AG04450 (cell line): ENCODE data around the gene CCDC69. TPM values are rescaled to one million over a fixed set of nuclear protein-coding genes. Genes with fewer than 3 reads are reported as not detected.
"Not testable (repeated sequence)": the region's sequence is repeated elsewhere in the genome, so short reads cannot be mapped to it uniquely, and the experiment has no call there.

Experiments used
- CTCF ChIA-PET: fragments of 300-600, 350-600 bp; formaldehyde crosslinking; extraction: SDS; loops from one replicate; lab custom pipeline; 2022; ENCODE audit warnings: antibody characterized with exemption, inconsistent platforms; lab: Charles Lee
- POLR2A ChIA-PET: fragments of 350-600 bp; formaldehyde crosslinking; extraction: SDS; loops from one replicate; lab custom pipeline; 2021; ENCODE audit warnings: antibody characterized with exemption, inconsistent platforms; lab: Yijun Ruan, JAX
- DNase-seq: peaks from one replicate; pipeline ENCODE4 v3.0.0-alpha.2; 2011; ENCODE audit warnings: low read depth, low spot score
- H3K27ac ChIP-seq: one replicate; pipeline ENCODE4 v1.5.1; 2012; ENCODE audit warnings: low read depth, low read length, control low read depth
- H3K27me3 ChIP-seq: one replicate; pipeline ENCODE4 v1.6.0; 2012; ENCODE audit warnings: low read length; ENCODE audit not compliant: control insufficient read depth, insufficient read depth
- H3K4me3 ChIP-seq: 2 replicates; pipeline ENCODE4 v1.5.1; 2011; ENCODE audit warnings: mild to moderate bottlenecking, low read depth, low read length, control low read depth
- H3K9me3 ChIP-seq: 2 replicates; pipeline ENCODE4 v1.5.1; 2012; ENCODE audit warnings: low read length; ENCODE audit not compliant: control insufficient read depth, insufficient read depth
- CTCF ChIP-seq: IDR thresholded peaks from 2 replicates; pipeline ENCODE4 v1.5.1; 2011; ENCODE audit warnings: low read depth, low read length, control low read depth, inconsistent platforms
- polyA plus RNA-seq: library from polyadenylated mRNA; depleted of rRNA; stranded (reverse); fragments of >200 nt; gene quantifications from 2 replicates; pipeline ENCODE4 v1.2.3, GENCODE V29; 2011

The CCDC69 gene
- polyA plus RNA-seq, 1 experiment, result 1.9 TPM

GRCh38 chr5:151237685-151238084, 13.8 kb upstream of the CCDC69 start:
- Histone ChIP-seq H3K4me3 (no peak overlapping the region), H3K9me3 (no peaks in the 10 kb centered on the region), H3K27ac (no peak overlapping the region), H3K27me3 (peaks cover 17% of the 10 kb centered on the region)
- ChIA-PET POLR2A (interaction anchor here (0.5 kb wide), 1 partner anchor 15 kb away, joined by 6 read pairs; the partner anchor contains the start of gene GM2A), CTCF (interaction anchor here (1.5 to 2.5 kb wide), 7 partner anchors 8 to 286 kb away, joined by 4 to 21 read pairs (median 12); partner anchors contain the start of genes CCDC69 and GM2A)
- DNase-seq, result no peak
- no peak for TF ChIP-seq CTCF

GRCh38 chr5:151236888-151237287, 13.0 kb upstream of the CCDC69 start:
- ChIA-PET POLR2A (interaction anchor here (0.5 kb wide), 1 partner anchor 16 kb away, joined by 6 read pairs; the partner anchor contains the start of gene GM2A), CTCF (interaction anchor here (2.5 kb wide), 1 partner anchor 72 kb away, joined by 12 read pairs; no protein-coding TSS in a partner anchor)
- DNase-seq, result no peak
- Histone ChIP-seq H3K27ac (no peak overlapping the region), H3K9me3 (no peaks in the 10 kb centered on the region), H3K4me3 (no peak overlapping the region), H3K27me3 (peaks cover 19% of the 10 kb centered on the region)
- no peak for TF ChIP-seq CTCF

GRCh38 chr5:151235239-151235571, 11.3 kb upstream of the CCDC69 start:
- not testable (repeated sequence) for H3K4me3 ChIP-seq, H3K27ac ChIP-seq, DNase-seq, H3K9me3 ChIP-seq
- peaks cover 21% of the 10 kb centered on the region for H3K27me3 ChIP-seq
- CTCF ChIA-PET, result interaction anchor here (0.6 kb wide), 2 partner anchors 120 to 218 kb away, joined by 3 to 5 read pairs; no protein-coding TSS in a partner anchor
- POLR2A ChIA-PET, result interaction anchor here (1.9 kb wide), 1 partner anchor 11 kb away, joined by 7 read pairs; the partner anchor contains the start of gene CCDC69

GRCh38 chr5:151234476-151235238, 10.8 kb upstream of the CCDC69 start:
- Histone ChIP-seq H3K27me3 (peaks cover 21% of the 10 kb centered on the region), H3K27ac (no peak overlapping the region), H3K9me3 (no peaks in the 10 kb centered on the region), H3K4me3 (no peak overlapping the region)
- POLR2A ChIA-PET, result interaction anchor here (1.9 kb wide), 1 partner anchor 11 kb away, joined by 7 read pairs; the partner anchor contains the start of gene CCDC69
- TF ChIP-seq CTCF, result no peak
- no peak for DNase-seq
- CTCF ChIA-PET, result interaction anchor here (0.5 to 1.2 kb wide), 2 partner anchors 18 to 69 kb away, joined by 3 read pairs; partner anchors contain the start of gene GM2A

GRCh38 chr5:151233616-151234085, 9.8 kb upstream of the CCDC69 start:
- TF ChIP-seq CTCF, result no peak
- ChIA-PET CTCF (interaction anchor here (0.8 to 1.2 kb wide), 2 partner anchors 68 to 119 kb away, joined by 3 read pairs; no protein-coding TSS in a partner anchor), POLR2A (no interaction called here)
- Histone ChIP-seq H3K27ac (no peak overlapping the region), H3K9me3 (no peaks in the 10 kb centered on the region), H3K27me3 (peaks cover 20% of the 10 kb centered on the region), H3K4me3 (no peak overlapping the region)
- DNase-seq, result no peak
